ENCODE measurements around the gene RUFY2.
"Not testable (repeated sequence)": the region's sequence is repeated elsewhere in the genome, so short reads cannot be mapped to it uniquely, and the experiment has no call there.

Gene RUFY2

GRCh38 chr10:68318331-68319059 lies 88.6 kb downstream of the RUFY2 start:
- no peak for FAIRE-seq

- no peak for FAIRE-seq
Measured at GRCh38 chr10:68315582-68315981, 91.5 kb downstream of the RUFY2 start.

- not testable (repeated sequence) for FAIRE-seq
Measured at GRCh38 chr10:68314930-68315329, 92.1 kb downstream of the RUFY2 start.

GRCh38 chr10:68310531-68310930 lies 96.5 kb downstream of the RUFY2 start:
- FAIRE-seq: no peak

GRCh38 chr10:68305854-68306253 lies 101.2 kb downstream of the RUFY2 start:
- FAIRE-seq: no peak

GRCh38 chr10:68303849-68304412 lies 103.1 kb downstream of the RUFY2 start:
- peak; percentile 62 for FAIRE-seq

- no peak for FAIRE-seq
Measured at GRCh38 chr10:68302871-68303270, 104.2 kb downstream of the RUFY2 start.

- no peak for FAIRE-seq
Measured at GRCh38 chr10:68302503-68302823, 104.6 kb downstream of the RUFY2 start.

- FAIRE-seq: peak; percentile 94
Measured at GRCh38 chr10:68301790-68302502, 105.1 kb downstream of the RUFY2 start.

GRCh38 chr10:68301301-68301700 lies 105.8 kb downstream of the RUFY2 start:
- no peak for FAIRE-seq

- no peak for FAIRE-seq
Measured at GRCh38 chr10:68296843-68297663, 110.0 kb downstream of the RUFY2 start.
